ENCODE results near the gene PCNX2. TPM values are rescaled to one million over a fixed set of nuclear protein-coding genes. Genes with fewer than 3 reads are reported as not detected.
A peak's percentile ranks its signal among the peaks of the same experiment; 100 is the strongest.

Gene PCNX2
- total RNA-seq, 1 experiment from 2014 or later = 15.0 TPM

GRCh38 chr1:233256789-233257188, 38.7 kb downstream of the PCNX2 start:
- no peak for TF ChIP-seq CTCF (IDR thresholded peaks at IDR 0.05; ENCODE audit: insufficient read depth in 1 of 2, low read depth in 1 of 2, low read length in 1 of 2, severe bottlenecking in 1 of 2, unreplicated experiment in 1 of 2)
- ChIA-PET POLR2A (no interaction called here), CTCF (no interaction called here)
- Mint-ChIP-seq H3K27ac (ENCODE audit: unreplicated experiment) (no peak overlapping the region), H3K36me3 (ENCODE audit: insufficient read depth, unreplicated experiment) (peaks cover 6% of the 10 kb centered on the region), H3K9me3 (ENCODE audit: unreplicated experiment) (no peaks in the 10 kb centered on the region), H3K4me3 (ENCODE audit: unreplicated experiment) (no peak overlapping the region), H3K27me3 (ENCODE audit: insufficient read depth, unreplicated experiment) (no peaks in the 10 kb centered on the region), H3K4me1 (ENCODE audit: low read depth, unreplicated experiment) (peaks cover 7% of the 10 kb centered on the region)
- intact Hi-C loops (cut with micrococcal nuclease; ENCODE audit: unreplicated experiment) = no loop called here
- no TSS peak for BruUV-seq (replicated peaks)
- no peaks in the 10 kb centered on the region for H3K27me3 ChIP-seq (replicated peaks; ENCODE audit: control insufficient read depth, insufficient read depth, low read length)
- H3K4me1 ChIP-seq = peaks cover 41% of the 10 kb centered on the region
- no peaks in the 10 kb centered on the region for H3K9me3 ChIP-seq
- no peaks in the 10 kb centered on the region; the same call in 1 of the 2 replicates for H3K36me3 ChIP-seq (ENCODE audit: control insufficient read depth, insufficient read depth, low read length)
- no peak for DNase-seq
- H3K4me3 ChIP-seq (ENCODE audit: low read depth, low read length) = no peak overlapping the region

GRCh38 chr1:233256191-233256590, 39.3 kb downstream of the PCNX2 start:
- no peaks in the 10 kb centered on the region for H3K27me3 Mint-ChIP-seq (ENCODE audit: insufficient read depth, unreplicated experiment)
- no peak overlapping the region for H3K4me3 Mint-ChIP-seq (ENCODE audit: unreplicated experiment)

GRCh38 chr1:233255145-233255544, 40.4 kb downstream of the PCNX2 start:
- no peaks in the 10 kb centered on the region for H3K27me3 Mint-ChIP-seq (ENCODE audit: insufficient read depth, unreplicated experiment)
- H3K27ac Mint-ChIP-seq (ENCODE audit: unreplicated experiment) = peak overlapping the region; percentile 59
- no peak for DNase-seq

More at GRCh38 chr1:233256191-233256590, 39.3 kb downstream of the PCNX2 start:
- Mint-ChIP-seq H3K27ac (ENCODE audit: unreplicated experiment) (no peak overlapping the region), H3K9me3 (ENCODE audit: unreplicated experiment) (no peaks in the 10 kb centered on the region), H3K4me1 (ENCODE audit: low read depth, unreplicated experiment) (peaks cover 2% of the 10 kb centered on the region), H3K36me3 (ENCODE audit: insufficient read depth, unreplicated experiment) (peaks cover 6% of the 10 kb centered on the region)
- Histone ChIP-seq H3K4me3 (ENCODE audit: low read depth, low read length) (no peak overlapping the region), H3K9me3 (no peaks in the 10 kb centered on the region), H3K36me3 (ENCODE audit: control insufficient read depth, insufficient read depth, low read length) (no peaks in the 10 kb centered on the region; the same call in none of the 2 replicates), H3K4me1 (peaks cover 41% of the 10 kb centered on the region), H3K27me3 (replicated peaks; ENCODE audit: control insufficient read depth, insufficient read depth, low read length) (no peaks in the 10 kb centered on the region)
- no peak for TF ChIP-seq CTCF (IDR thresholded peaks at IDR 0.05; ENCODE audit: insufficient read depth in 1 of 2, low read depth in 1 of 2, low read length in 1 of 2, severe bottlenecking in 1 of 2, unreplicated experiment in 1 of 2)
- ChIA-PET POLR2A (no interaction called here), CTCF (no interaction called here)
- DNase-seq = no peak
- BruUV-seq (replicated peaks) = no TSS peak
- intact Hi-C loops (cut with micrococcal nuclease; ENCODE audit: unreplicated experiment) = no loop called here

More at GRCh38 chr1:233255145-233255544, 40.4 kb downstream of the PCNX2 start:
- intact Hi-C loops (cut with micrococcal nuclease; ENCODE audit: unreplicated experiment) = no loop called here
- Histone ChIP-seq H3K27me3 (replicated peaks; ENCODE audit: control insufficient read depth, insufficient read depth, low read length) (no peaks in the 10 kb centered on the region), H3K4me1 (peaks cover 41% of the 10 kb centered on the region), H3K4me3 (ENCODE audit: low read depth, low read length) (no peak overlapping the region), H3K9me3 (no peaks in the 10 kb centered on the region), H3K36me3 (ENCODE audit: control insufficient read depth, insufficient read depth, low read length) (no peaks in the 10 kb centered on the region; the same call in none of the 2 replicates)
- no TSS peak for BruUV-seq (replicated peaks)
- no peak overlapping the region for H3K4me3 Mint-ChIP-seq (ENCODE audit: unreplicated experiment)
- ChIA-PET CTCF (no interaction called here), POLR2A (no interaction called here)
- H3K4me1 Mint-ChIP-seq (ENCODE audit: low read depth, unreplicated experiment) = no peaks in the 10 kb centered on the region
- H3K36me3 Mint-ChIP-seq (ENCODE audit: insufficient read depth, unreplicated experiment) = peaks cover 6% of the 10 kb centered on the region
- TF ChIP-seq CTCF (IDR thresholded peaks at IDR 0.05; ENCODE audit: insufficient read depth in 1 of 2, low read depth in 1 of 2, low read length in 1 of 2, severe bottlenecking in 1 of 2, unreplicated experiment in 1 of 2) = no peak
- H3K9me3 Mint-ChIP-seq (ENCODE audit: unreplicated experiment) = no peaks in the 10 kb centered on the region
